PC-9 (cell line): ENCODE measurements around the gene TRDN. TPM values are rescaled to one million over a fixed set of nuclear protein-coding genes. Genes with fewer than 3 reads are reported as not detected.

ENCODE experiments used
- BruUV-seq: library from RNA; stranded (reverse); fragments of 400-500 nt; replicated peaks from 2 replicates; lab custom pipeline; 2021; lab: Mats Ljungman, UMichigan
- CTCF ChIA-PET: fragments of 300-600 bp; sonication (Branson Sonifier 250); formaldehyde crosslinking; loops from one replicate; lab custom pipeline; 2022; ENCODE audit warnings: antibody characterized with exemption; lab: Charles Lee
- POLR2A ChIA-PET: fragments of 300-600 bp; sonication (Branson Sonifier 250); formaldehyde crosslinking; loops from one replicate; lab custom pipeline; 2022; ENCODE audit warnings: antibody characterized with exemption; ENCODE audit not compliant: unreplicated experiment; lab: Charles Lee
- DNase-seq, 2 experiments: peaks; one replicate each; pipeline versions ENCODE4 v3.0.0 to v3.0.0-alpha.2; 2015 to 2022; ENCODE audit warnings: mixed read lengths in 1 of 2
- H2AFZ ChIP-seq: fragments of 200-600 bp; sonication (generic); 2 replicates; pipeline ENCODE4 v1.8.1; 2017; ENCODE audit warnings: antibody characterized with exemption
- H3F3A ChIP-seq: fragments of 200-600 bp; sonication (generic); 2 replicates; pipeline ENCODE4 v1.8.1; 2017; ENCODE audit warnings: antibody characterized with exemption, mild to moderate bottlenecking, low read depth; ENCODE audit not compliant: insufficient read depth
- H3K27ac ChIP-seq: fragments of 200-600 bp; sonication (generic); 2 replicates; pipeline ENCODE4 v1.6.1; 2016; ENCODE audit warnings: mixed run types
- H3K27me3 ChIP-seq: fragments of 200-600 bp; sonication (generic); 2 replicates; pipeline ENCODE4 v1.6.1; 2016; ENCODE audit warnings: low read depth, mixed run types; ENCODE audit not compliant: insufficient read depth
- H3K36me3 ChIP-seq: fragments of 200-600 bp; sonication (generic); 2 replicates; pipeline ENCODE4 v1.6.1; 2016; ENCODE audit warnings: low read depth, mixed run types
- H3K4me1 ChIP-seq: fragments of 200-600 bp; sonication (generic); replicated peaks from 2 replicates; pipeline ENCODE4 v1.6.1; 2016; ENCODE audit warnings: mixed run types; ENCODE audit not compliant: insufficient read depth
- H3K4me2 ChIP-seq: fragments of 200-600 bp; sonication (generic); 2 replicates; pipeline ENCODE4 v1.6.1; 2017; ENCODE audit warnings: mixed run types
- H3K4me3 ChIP-seq: fragments of 200-600 bp; sonication (generic); 2 replicates; pipeline ENCODE4 v1.6.1; 2016; ENCODE audit warnings: mixed run types
- H3K79me2 ChIP-seq: fragments of 200-600 bp; sonication (generic); 2 replicates; pipeline ENCODE4 v1.6.1; 2017; ENCODE audit warnings: low read depth, mixed run types
- H3K9me2 ChIP-seq: fragments of 200-600 bp; sonication (generic); 2 replicates; pipeline ENCODE4 v1.8.1; 2017; ENCODE audit warnings: mild to moderate bottlenecking; ENCODE audit not compliant: insufficient read depth
- H3K9me3 ChIP-seq: fragments of 200-600 bp; sonication (generic); 2 replicates; pipeline ENCODE4 v1.8.1; 2016; ENCODE audit warnings: low read depth; ENCODE audit not compliant: insufficient read depth
- H4K20me1 ChIP-seq: fragments of 200-600 bp; sonication (generic); 2 replicates; pipeline ENCODE4 v1.8.1; 2017; ENCODE audit not compliant: insufficient read depth
- CTCF ChIP-seq: fragments of 200-600 bp; sonication (generic); conservative IDR thresholded peaks from 2 replicates; pipeline ENCODE4 v1.6.1; 2017; ENCODE audit warnings: mixed run types, antibody characterized with exemption, mild to moderate bottlenecking, moderate library complexity
- EZH2 ChIP-seq: fragments of 200-600 bp; sonication (generic); IDR thresholded peaks from 2 replicates; pipeline ENCODE4 v1.8.0; 2017; ENCODE audit warnings: antibody characterized with exemption, low read depth
- intact Hi-C: fragments of 100-400 bp; cut with micrococcal nuclease; formaldehyde crosslinking; loops from one replicate; pipeline ENCODE4 v1.10.0; 2022; ENCODE audit not compliant: unreplicated experiment
- total RNA-seq: library from RNA; stranded (reverse); gene quantifications from 2 replicates; pipeline ENCODE4 v1.2.3, GENCODE V29; 2021

Gene TRDN
- total RNA-seq, 1 experiment from 2014 or later: not detected

GRCh38 chr6:123659960-123660748, 23.4 kb upstream of the TRDN start:
- H3K4me3 ChIP-seq: no peak overlapping the region
- H3F3A ChIP-seq: no peaks in the 10 kb centered on the region
- no peaks in the 10 kb centered on the region for H3K27me3 ChIP-seq
- H2AFZ ChIP-seq: no peak overlapping the region
- no peaks in the 10 kb centered on the region for H3K79me2 ChIP-seq
- no peak overlapping the region for H3K27ac ChIP-seq
- ChIA-PET POLR2A (no interaction called here), CTCF (no interaction called here)
- H3K9me2 ChIP-seq: no peaks in the 10 kb centered on the region
- TF ChIP-seq CTCF (no peak), EZH2 (no peak)
- no peaks in the 10 kb centered on the region for H3K36me3 ChIP-seq
- H3K4me2 ChIP-seq: no peak overlapping the region
- 0 out of 2 replicates have a peak, but pooled peaks cover 9% of the 10 kb centered on the region for H3K4me1 ChIP-seq
- BruUV-seq: no TSS peak
- intact Hi-C loops: no loop called here
- H4K20me1 ChIP-seq: no peaks in the 10 kb centered on the region
- no peak for DNase-seq
- no peaks in the 10 kb centered on the region for H3K9me3 ChIP-seq

GRCh38 chr6:123658848-123659247, 22.1 kb upstream of the TRDN start:
- H3K9me2 ChIP-seq: no peaks in the 10 kb centered on the region
- CTCF ChIA-PET: no interaction called here
- H3K27ac ChIP-seq: no peak overlapping the region
- H4K20me1 ChIP-seq: no peaks in the 10 kb centered on the region
- no peaks in the 10 kb centered on the region for H3K27me3 ChIP-seq
- POLR2A ChIA-PET: no interaction called here
- H3K4me3 ChIP-seq: no peak overlapping the region
- H3K79me2 ChIP-seq: no peaks in the 10 kb centered on the region
- H3F3A ChIP-seq: no peaks in the 10 kb centered on the region
- H2AFZ ChIP-seq: no peak overlapping the region
- BruUV-seq: no TSS peak
- TF ChIP-seq EZH2: no peak
- no peak for TF ChIP-seq CTCF
- no peaks in the 10 kb centered on the region for H3K36me3 ChIP-seq
- no peaks in the 10 kb centered on the region for H3K9me3 ChIP-seq
- H3K4me1 ChIP-seq: 0 out of 2 replicates have a peak, but pooled peaks cover 13% of the 10 kb centered on the region
- no peak for DNase-seq
- intact Hi-C loops: no loop called here
- no peak overlapping the region for H3K4me2 ChIP-seq

- DNase-seq: no peak
- Histone ChIP-seq H3K4me1 (0 out of 2 replicates have a peak, but pooled peaks cover 13% of the 10 kb centered on the region), H3K9me3 (no peaks in the 10 kb centered on the region), H3K4me2 (peak overlapping the region; percentile 83), H3K79me2 (no peaks in the 10 kb centered on the region), H4K20me1 (no peaks in the 10 kb centered on the region), H3K4me3 (peak overlapping the region; percentile 60), H2AFZ (peak overlapping the region; percentile 89), H3K9me2 (no peaks in the 10 kb centered on the region), H3F3A (no peaks in the 10 kb centered on the region), H3K36me3 (no peaks in the 10 kb centered on the region), H3K27me3 (no peaks in the 10 kb centered on the region), H3K27ac (no peak overlapping the region)
- TF ChIP-seq EZH2: no peak
- no peak for TF ChIP-seq CTCF
- POLR2A ChIA-PET: interaction anchor here (0.6 kb wide), 1 partner anchor 18 kb away, joined by 3 read pairs; no protein-coding TSS in a partner anchor
- CTCF ChIA-PET: no interaction called here
- intact Hi-C loops: no loop called here
- no TSS peak for BruUV-seq
Observed at GRCh38 chr6:123655521-123656306, 19.0 kb upstream of the TRDN start.
